K562 (cell line): ENCODE data around the gene RBM15. TPM values are rescaled to one million over a fixed set of nuclear protein-coding genes. Genes with fewer than 3 reads are reported as not detected.

Experiments used
- CHD1 ChIP-seq: fragments of 200-600 bp; sonication (generic); IDR thresholded peaks from one replicate; pipeline ENCODE4 v1.6.1; 2012; ENCODE audit warnings: mild to moderate bottlenecking, moderate library complexity, low read length, inconsistent platforms
- DPF2 ChIP-seq: fragments of 450-650 bp; IDR thresholded peaks from 2 replicates; pipeline ENCODE4 v1.6.1; 2016
- EGR1 ChIP-seq: fragments of 450-650 bp; conservative IDR thresholded peaks from 2 replicates; pipeline ENCODE4 v1.6.1; 2017; ENCODE audit warnings: mild to moderate bottlenecking
- HDAC8 ChIP-seq: fragments of 450-650 bp; IDR thresholded peaks from 2 replicates; pipeline ENCODE4 v1.6.1; 2016; ENCODE audit warnings: mild to moderate bottlenecking, missing genetic modification characterization, moderate library complexity, missing compliant biosample characterization
- MAZ ChIP-seq, 2 experiments: fragments of 450-650 bp in 1 of 2; sonication (generic) in 1 of 2; formaldehyde crosslinking; IDR thresholded peaks in 1 of 2; conservative IDR thresholded peaks in 1 of 2; 2 replicates each; pipeline versions ENCODE4 v1.4.0 to v1.5.0; 2020; ENCODE audit warnings: mild to moderate bottlenecking in 1 of 2, missing genetic modification reagents in 1 of 2
- RAD21 ChIP-seq, 2 experiments: fragments of 250-450 bp in 1 of 2; fragments of 450-650 bp in 1 of 2; sonication (Bioruptor Pico) in 1 of 2; formaldehyde crosslinking in 1 of 2; IDR thresholded peaks in 1 of 2; conservative IDR thresholded peaks in 1 of 2; 2 replicates each; pipeline versions ENCODE4 v1.4.0 to v1.8.0; 2020 to 2022; ENCODE audit warnings: mild to moderate bottlenecking in 2 of 2, moderate library complexity in 1 of 2
- SMC3 ChIP-seq: conservative IDR thresholded peaks from 2 replicates; pipeline ENCODE4 v1.6.1; 2011; ENCODE audit warnings: low read depth, low read length, improper control_type of control experiment; ENCODE audit not compliant: insufficient read depth
- ZNF224 ChIP-seq: sonication (generic); formaldehyde crosslinking; IDR thresholded peaks from 2 replicates; pipeline ENCODE4 v1.8.0; 2022; ENCODE audit warnings: mild to moderate bottlenecking, missing genetic modification reagents
- ZNF79 ChIP-seq: fragments of 250-450 bp; sonication (Bioruptor Pico); IDR thresholded peaks from 2 replicates; pipeline ENCODE4 v1.4.0; 2020; ENCODE audit warnings: low read depth, mild to moderate bottlenecking, moderate library complexity
- polyA plus RNA-seq, 8 experiments: library from polyadenylated mRNA; depleted of rRNA in 4 of 8; stranded (reverse) in 5 of 8; unstranded in 3 of 8; fragments of >200 nt; fragmentation: Nextera tagmentation in 2 of 8; fragmentation: Illumina TruSeq in 1 of 8; extraction: Ambion mirVana in 2 of 8; extraction: Trizol in 1 of 8; gene quantifications; 2 replicates each; pipeline versions ENCODE4 v1.2.1 to v1.2.3, GENCODE V29; 2011 to 2014; ENCODE audit warnings: inconsistent platforms in 1 of 8, missing spikeins in 1 of 8
- total RNA-seq, 7 experiments: library from RNA; depleted of rRNA in 6 of 7; stranded (reverse); fragments of >200 nt in 6 of 7; fragmentation: Illumina TruSeq in 2 of 7; extraction: Trizol in 2 of 7; gene quantifications; 2 replicates each; pipeline versions ENCODE4 v1.2.1 to v1.2.3, GENCODE V29; 2011 to 2021; ENCODE audit warnings: low replicate concordance in 1 of 7
- TF ChIP-seq, protein P1 (sequence below), 2 experiments: fragments of 150-350 bp in 1 of 2; IDR thresholded peaks; 2 replicates each; pipeline ENCODE4 v1.6.1; 2012 to 2016; ENCODE audit warnings: low read depth in 2 of 2, low read length in 2 of 2, mild to moderate bottlenecking in 1 of 2, moderate library complexity in 1 of 2
- TF ChIP-seq, protein P2 (sequence below): conservative IDR thresholded peaks from 2 replicates; pipeline ENCODE4 v1.6.1; 2011; ENCODE audit warnings: low read depth, mild to moderate bottlenecking, low read length; ENCODE audit not compliant: control insufficient read depth
- TF ChIP-seq, protein P3 (sequence below): sonication (generic); formaldehyde crosslinking; IDR thresholded peaks from 2 replicates; pipeline ENCODE4 v1.8.1; 2023; ENCODE audit warnings: mild to moderate bottlenecking, missing genetic modification reagents
- TF ChIP-seq, protein P4 (sequence below): fragments of 450-650 bp; IDR thresholded peaks from 2 replicates; pipeline ENCODE4 v1.6.1; 2016; ENCODE audit warnings: antibody characterized with exemption
- TF ChIP-seq, protein P5 (sequence below): fragments of 150-350 bp; IDR thresholded peaks from 2 replicates; pipeline ENCODE4 v1.6.1; 2014; ENCODE audit warnings: low read depth, mild to moderate bottlenecking, low read length, borderline replicate concordance

RBM15 gene
- total and polyA plus RNA-seq, 9 of the 15 experiments (the other 6 are each of a cell fraction or from before 2014, with no cell fraction given): 2.4 to 63.4 (median 28.2) TPM

DNA sequence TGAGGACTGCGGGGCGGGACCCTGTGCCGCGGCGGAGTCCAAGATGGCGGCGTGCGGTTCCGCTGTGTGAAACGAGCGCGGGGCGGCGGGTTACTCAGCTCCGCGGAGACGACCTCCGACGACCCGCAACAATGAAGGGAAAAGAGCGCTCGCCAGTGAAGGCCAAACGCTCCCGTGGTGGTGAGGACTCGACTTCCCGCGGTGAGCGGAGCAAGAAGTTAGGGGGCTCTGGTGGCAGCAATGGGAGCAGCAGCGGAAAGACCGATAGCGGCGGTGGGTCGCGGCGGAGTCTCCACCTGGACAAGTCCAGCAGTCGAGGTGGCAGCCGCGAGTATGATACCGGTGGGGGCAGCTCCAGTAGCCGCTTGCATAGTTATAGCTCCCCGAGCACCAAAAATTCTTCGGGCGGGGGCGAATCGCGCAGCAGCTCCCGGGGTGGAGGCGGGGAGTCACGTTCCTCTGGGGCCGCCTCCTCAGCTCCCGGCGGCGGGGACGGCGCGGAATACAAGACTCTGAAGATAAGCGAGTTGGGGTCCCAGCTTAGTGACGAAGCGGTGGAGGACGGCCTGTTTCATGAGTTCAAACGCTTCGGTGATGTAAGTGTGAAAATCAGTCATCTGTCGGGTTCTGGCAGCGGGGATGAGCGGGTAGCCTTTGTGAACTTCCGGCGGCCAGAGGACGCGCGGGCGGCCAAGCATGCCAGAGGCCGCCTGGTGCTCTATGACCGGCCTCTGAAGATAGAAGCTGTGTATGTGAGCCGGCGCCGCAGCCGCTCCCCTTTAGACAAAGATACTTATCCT lies 430 bp downstream of the RBM15 start (continued):
- TF ChIP-seq, protein P1, sequence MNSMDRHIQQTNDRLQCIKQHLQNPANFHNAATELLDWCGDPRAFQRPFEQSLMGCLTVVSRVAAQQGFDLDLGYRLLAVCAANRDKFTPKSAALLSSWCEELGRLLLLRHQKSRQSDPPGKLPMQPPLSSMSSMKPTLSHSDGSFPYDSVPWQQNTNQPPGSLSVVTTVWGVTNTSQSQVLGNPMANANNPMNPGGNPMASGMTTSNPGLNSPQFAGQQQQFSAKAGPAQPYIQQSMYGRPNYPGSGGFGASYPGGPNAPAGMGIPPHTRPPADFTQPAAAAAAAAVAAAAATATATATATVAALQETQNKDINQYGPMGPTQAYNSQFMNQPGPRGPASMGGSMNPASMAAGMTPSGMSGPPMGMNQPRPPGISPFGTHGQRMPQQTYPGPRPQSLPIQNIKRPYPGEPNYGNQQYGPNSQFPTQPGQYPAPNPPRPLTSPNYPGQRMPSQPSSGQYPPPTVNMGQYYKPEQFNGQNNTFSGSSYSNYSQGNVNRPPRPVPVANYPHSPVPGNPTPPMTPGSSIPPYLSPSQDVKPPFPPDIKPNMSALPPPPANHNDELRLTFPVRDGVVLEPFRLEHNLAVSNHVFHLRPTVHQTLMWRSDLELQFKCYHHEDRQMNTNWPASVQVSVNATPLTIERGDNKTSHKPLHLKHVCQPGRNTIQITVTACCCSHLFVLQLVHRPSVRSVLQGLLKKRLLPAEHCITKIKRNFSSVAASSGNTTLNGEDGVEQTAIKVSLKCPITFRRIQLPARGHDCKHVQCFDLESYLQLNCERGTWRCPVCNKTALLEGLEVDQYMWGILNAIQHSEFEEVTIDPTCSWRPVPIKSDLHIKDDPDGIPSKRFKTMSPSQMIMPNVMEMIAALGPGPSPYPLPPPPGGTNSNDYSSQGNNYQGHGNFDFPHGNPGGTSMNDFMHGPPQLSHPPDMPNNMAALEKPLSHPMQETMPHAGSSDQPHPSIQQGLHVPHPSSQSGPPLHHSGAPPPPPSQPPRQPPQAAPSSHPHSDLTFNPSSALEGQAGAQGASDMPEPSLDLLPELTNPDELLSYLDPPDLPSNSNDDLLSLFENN (IDR thresholded peaks at IDR 0.05; ENCODE audit: low read depth in 2 of 2, low read length in 2 of 2): 0 out of 4 replicates have a peak, but pooled peaks of 1 of the 2 experiments have one; percentile 15
- TF ChIP-seq HDAC8 (no peak), SMC3 (no peak), EGR1 (peak; percentile 91), ZNF79 (CRISPR knock-in tag) (no peak), RAD21 (CRISPR knock-in tag; conservative IDR thresholded peaks at IDR 0.05 in 1 of 2, IDR thresholded peaks at IDR 0.05 in 1 of 2) (no peak), DPF2 (no peak), ZNF224 (CRISPR knock-in tag) (no peak), MAZ (CRISPR knock-in tag; conservative IDR thresholded peaks at IDR 0.05 in 1 of 2, IDR thresholded peaks at IDR 0.05 in 1 of 2) (peak; percentile 31 to 56), CHD1 (peak; percentile 99)
- TF ChIP-seq, protein P2, sequence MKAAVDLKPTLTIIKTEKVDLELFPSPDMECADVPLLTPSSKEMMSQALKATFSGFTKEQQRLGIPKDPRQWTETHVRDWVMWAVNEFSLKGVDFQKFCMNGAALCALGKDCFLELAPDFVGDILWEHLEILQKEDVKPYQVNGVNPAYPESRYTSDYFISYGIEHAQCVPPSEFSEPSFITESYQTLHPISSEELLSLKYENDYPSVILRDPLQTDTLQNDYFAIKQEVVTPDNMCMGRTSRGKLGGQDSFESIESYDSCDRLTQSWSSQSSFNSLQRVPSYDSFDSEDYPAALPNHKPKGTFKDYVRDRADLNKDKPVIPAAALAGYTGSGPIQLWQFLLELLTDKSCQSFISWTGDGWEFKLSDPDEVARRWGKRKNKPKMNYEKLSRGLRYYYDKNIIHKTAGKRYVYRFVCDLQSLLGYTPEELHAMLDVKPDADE: peak; percentile 37; the same call in 1 of the 2 replicates
- TF ChIP-seq, protein P3, sequence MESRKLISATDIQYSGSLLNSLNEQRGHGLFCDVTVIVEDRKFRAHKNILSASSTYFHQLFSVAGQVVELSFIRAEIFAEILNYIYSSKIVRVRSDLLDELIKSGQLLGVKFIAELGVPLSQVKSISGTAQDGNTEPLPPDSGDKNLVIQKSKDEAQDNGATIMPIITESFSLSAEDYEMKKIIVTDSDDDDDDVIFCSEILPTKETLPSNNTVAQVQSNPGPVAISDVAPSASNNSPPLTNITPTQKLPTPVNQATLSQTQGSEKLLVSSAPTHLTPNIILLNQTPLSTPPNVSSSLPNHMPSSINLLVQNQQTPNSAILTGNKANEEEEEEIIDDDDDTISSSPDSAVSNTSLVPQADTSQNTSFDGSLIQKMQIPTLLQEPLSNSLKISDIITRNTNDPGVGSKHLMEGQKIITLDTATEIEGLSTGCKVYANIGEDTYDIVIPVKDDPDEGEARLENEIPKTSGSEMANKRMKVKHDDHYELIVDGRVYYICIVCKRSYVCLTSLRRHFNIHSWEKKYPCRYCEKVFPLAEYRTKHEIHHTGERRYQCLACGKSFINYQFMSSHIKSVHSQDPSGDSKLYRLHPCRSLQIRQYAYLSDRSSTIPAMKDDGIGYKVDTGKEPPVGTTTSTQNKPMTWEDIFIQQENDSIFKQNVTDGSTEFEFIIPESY (CRISPR knock-in tag): no peak
- TF ChIP-seq, protein P4, sequence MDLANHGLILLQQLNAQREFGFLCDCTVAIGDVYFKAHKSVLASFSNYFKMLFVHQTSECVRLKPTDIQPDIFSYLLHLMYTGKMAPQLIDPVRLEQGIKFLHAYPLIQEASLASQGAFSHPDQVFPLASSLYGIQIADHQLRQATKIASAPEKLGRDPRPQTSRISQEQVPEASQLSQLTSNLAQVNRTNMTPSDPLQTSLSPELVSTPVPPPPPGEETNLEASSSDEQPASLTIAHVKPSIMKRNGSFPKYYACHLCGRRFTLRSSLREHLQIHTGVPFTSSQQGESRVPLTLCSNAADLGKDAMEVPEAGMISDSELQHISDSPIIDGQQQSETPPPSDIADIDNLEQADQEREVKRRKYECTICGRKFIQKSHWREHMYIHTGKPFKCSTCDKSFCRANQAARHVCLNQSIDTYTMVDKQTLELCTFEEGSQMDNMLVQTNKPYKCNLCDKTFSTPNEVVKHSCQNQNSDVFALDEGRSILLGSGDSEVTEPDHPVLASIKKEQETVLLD: no peak
- TF ChIP-seq, protein P5, sequence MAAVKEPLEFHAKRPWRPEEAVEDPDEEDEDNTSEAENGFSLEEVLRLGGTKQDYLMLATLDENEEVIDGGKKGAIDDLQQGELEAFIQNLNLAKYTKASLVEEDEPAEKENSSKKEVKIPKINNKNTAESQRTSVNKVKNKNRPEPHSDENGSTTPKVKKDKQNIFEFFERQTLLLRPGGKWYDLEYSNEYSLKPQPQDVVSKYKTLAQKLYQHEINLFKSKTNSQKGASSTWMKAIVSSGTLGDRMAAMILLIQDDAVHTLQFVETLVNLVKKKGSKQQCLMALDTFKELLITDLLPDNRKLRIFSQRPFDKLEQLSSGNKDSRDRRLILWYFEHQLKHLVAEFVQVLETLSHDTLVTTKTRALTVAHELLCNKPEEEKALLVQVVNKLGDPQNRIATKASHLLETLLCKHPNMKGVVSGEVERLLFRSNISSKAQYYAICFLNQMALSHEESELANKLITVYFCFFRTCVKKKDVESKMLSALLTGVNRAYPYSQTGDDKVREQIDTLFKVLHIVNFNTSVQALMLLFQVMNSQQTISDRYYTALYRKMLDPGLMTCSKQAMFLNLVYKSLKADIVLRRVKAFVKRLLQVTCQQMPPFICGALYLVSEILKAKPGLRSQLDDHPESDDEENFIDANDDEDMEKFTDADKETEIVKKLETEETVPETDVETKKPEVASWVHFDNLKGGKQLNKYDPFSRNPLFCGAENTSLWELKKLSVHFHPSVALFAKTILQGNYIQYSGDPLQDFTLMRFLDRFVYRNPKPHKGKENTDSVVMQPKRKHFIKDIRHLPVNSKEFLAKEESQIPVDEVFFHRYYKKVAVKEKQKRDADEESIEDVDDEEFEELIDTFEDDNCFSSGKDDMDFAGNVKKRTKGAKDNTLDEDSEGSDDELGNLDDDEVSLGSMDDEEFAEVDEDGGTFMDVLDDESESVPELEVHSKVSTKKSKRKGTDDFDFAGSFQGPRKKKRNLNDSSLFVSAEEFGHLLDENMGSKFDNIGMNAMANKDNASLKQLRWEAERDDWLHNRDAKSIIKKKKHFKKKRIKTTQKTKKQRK: no peak
